Smooth muscle cell (in vitro differentiated cells): ENCODE data around the gene UBR3. TPM values are rescaled to one million over a fixed set of nuclear protein-coding genes. Genes with fewer than 3 reads are reported as not detected.

Experiments
- DNase-seq: peaks from one replicate; lab custom pipeline; 2025; ENCODE audit not compliant: unreplicated experiment; lab: John Stamatoyannopoulos, UW
- H2AFZ ChIP-seq: fragments of 200-600 bp; sonication (generic); 2 replicates; pipeline ENCODE4 v1.6.0; 2016; ENCODE audit warnings: antibody characterized with exemption, low read depth, mild to moderate bottlenecking
- H3F3A ChIP-seq: fragments of 200-600 bp; sonication (generic); 2 replicates; pipeline ENCODE4 v1.6.0; 2017; ENCODE audit warnings: antibody characterized with exemption, low read depth
- H3K27ac ChIP-seq: fragments of 200-600 bp; sonication (generic); 2 replicates; pipeline ENCODE4 v1.5.1; 2016; ENCODE audit warnings: low read depth, mild to moderate bottlenecking
- H3K27me3 ChIP-seq: fragments of 200-600 bp; sonication (generic); 2 replicates; pipeline ENCODE4 v1.6.1; 2016; ENCODE audit warnings: low read depth, mild to moderate bottlenecking
- H3K36me3 ChIP-seq: fragments of 200-600 bp; sonication (generic); 2 replicates; pipeline ENCODE4 v1.5.1; 2016; ENCODE audit warnings: low read depth
- H3K4me1 ChIP-seq: fragments of 200-600 bp; sonication (generic); 2 replicates; pipeline ENCODE4 v1.5.1; 2016; ENCODE audit warnings: low read depth
- H3K4me2 ChIP-seq: fragments of 200-600 bp; sonication (generic); 2 replicates; pipeline ENCODE4 v1.6.0; 2016; ENCODE audit warnings: mild to moderate bottlenecking
- H3K4me3 ChIP-seq: fragments of 200-600 bp; sonication (generic); 2 replicates; pipeline ENCODE4 v1.5.1; 2016; ENCODE audit warnings: mild to moderate bottlenecking
- H3K79me2 ChIP-seq: fragments of 200-600 bp; sonication (generic); 2 replicates; pipeline ENCODE4 v1.6.0; 2016; ENCODE audit warnings: low read depth, mild to moderate bottlenecking
- H3K9ac ChIP-seq: fragments of 200-600 bp; sonication (generic); 2 replicates; pipeline ENCODE4 v1.6.0; 2016; ENCODE audit warnings: low read depth
- H3K9me3 ChIP-seq: fragments of 200-600 bp; sonication (generic); replicated peaks from 2 replicates; pipeline ENCODE4 v1.5.1; 2016; ENCODE audit warnings: low read depth
- H4K20me1 ChIP-seq: fragments of 200-600 bp; sonication (generic); 2 replicates; pipeline ENCODE4 v1.6.0; 2016; ENCODE audit warnings: low read depth
- WGBS: methylation state at CpG from one replicate; pipeline ENCODE4 v1.1.7; 2016; ENCODE audit warnings: low lambda C conversion rate; 5-methylcytosine and 5-hydroxymethylcytosine counted together
- polyA plus RNA-seq: library from polyadenylated mRNA; unstranded; fragments of >200 nt; fragmentation: Nextera tagmentation; extraction: Ambion mirVana; gene quantifications from 2 replicates; pipeline ENCODE4 v1.2.1, GENCODE V29; 2016
- total RNA-seq: library from RNA; depleted of rRNA; stranded (reverse); fragments of >200 nt; gene quantifications from 2 replicates; pipeline ENCODE4 v1.2.3, GENCODE V29; 2014
- TF ChIP-seq, protein P1 (sequence below): fragments of 200-600 bp; sonication (generic); IDR thresholded peaks from 2 replicates; pipeline ENCODE4 v1.5.1; 2017; ENCODE audit warnings: borderline replicate concordance, mild to moderate bottlenecking, antibody characterized with exemption; ENCODE audit not compliant: insufficient read depth, poor library complexity, severe bottlenecking

UBR3 gene
- total and polyA plus RNA-seq, 2 experiments from 2014 or later: 7.0 to 35.1 TPM

DNA sequence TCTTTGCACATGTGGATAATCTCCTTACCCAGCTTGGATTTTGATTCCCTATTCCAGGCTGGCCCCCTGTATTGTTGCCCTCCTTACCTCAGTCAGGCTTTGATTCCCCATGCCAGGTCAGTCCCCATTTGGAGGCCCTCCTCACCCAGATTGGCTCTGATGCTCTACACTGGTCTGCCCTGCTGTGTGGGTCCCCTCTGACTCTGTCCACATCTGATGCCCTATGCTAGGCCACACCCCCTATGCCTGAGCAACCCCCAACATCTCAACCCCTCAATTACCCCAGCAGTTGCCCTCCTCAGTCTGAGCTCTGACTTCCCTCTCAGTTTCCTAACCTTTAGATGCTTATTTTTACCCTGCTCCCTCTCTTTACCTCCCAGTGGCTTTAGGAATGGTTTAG is 89.4 kb downstream of the UBR3 start:
- Histone ChIP-seq H3K4me3 (no peak overlapping the region), H3F3A (no peaks in the 10 kb centered on the region), H2AFZ (no peak overlapping the region), H3K4me2 (no peak overlapping the region), H3K79me2 (no peaks in the 10 kb centered on the region), H3K9me3 (no peaks in the 10 kb centered on the region), H3K27me3 (no peaks in the 10 kb centered on the region), H3K9ac (no peak overlapping the region), H3K36me3 (no peaks in the 10 kb centered on the region), H3K27ac (no peak overlapping the region), H3K4me1 (no peaks in the 10 kb centered on the region), H4K20me1 (peaks cover 3% of the 10 kb centered on the region)
- TF ChIP-seq, protein P1, sequence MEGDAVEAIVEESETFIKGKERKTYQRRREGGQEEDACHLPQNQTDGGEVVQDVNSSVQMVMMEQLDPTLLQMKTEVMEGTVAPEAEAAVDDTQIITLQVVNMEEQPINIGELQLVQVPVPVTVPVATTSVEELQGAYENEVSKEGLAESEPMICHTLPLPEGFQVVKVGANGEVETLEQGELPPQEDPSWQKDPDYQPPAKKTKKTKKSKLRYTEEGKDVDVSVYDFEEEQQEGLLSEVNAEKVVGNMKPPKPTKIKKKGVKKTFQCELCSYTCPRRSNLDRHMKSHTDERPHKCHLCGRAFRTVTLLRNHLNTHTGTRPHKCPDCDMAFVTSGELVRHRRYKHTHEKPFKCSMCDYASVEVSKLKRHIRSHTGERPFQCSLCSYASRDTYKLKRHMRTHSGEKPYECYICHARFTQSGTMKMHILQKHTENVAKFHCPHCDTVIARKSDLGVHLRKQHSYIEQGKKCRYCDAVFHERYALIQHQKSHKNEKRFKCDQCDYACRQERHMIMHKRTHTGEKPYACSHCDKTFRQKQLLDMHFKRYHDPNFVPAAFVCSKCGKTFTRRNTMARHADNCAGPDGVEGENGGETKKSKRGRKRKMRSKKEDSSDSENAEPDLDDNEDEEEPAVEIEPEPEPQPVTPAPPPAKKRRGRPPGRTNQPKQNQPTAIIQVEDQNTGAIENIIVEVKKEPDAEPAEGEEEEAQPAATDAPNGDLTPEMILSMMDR: no peak
- DNase-seq: no peak

- DNase-seq: no peak
These were observed 96.7 kb downstream of the UBR3 start for GRCh38 chr2:169923977-169924376.

DNA sequence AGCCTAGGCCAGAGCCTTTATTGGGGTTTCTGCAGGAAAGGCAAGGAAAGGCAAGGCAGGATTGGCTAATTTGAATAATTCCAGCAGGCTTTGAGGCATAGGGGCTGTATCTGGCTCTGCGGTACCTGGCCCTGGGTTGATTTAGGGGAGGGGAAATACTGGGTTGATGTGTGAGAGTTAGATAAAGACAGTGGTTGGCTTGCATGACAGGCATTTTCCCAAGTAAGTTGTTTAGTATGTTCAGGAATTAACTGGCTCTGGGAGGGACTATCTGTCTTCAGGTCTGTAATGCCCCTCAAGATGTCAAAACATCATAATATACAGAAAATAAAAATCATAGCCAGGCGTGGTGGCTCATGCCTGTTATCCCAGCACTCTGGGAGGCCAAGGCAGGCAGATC is 98.7 kb downstream of the UBR3 start:
- no peak overlapping the region for H3K4me2 ChIP-seq
- no peaks in the 10 kb centered on the region for H3K79me2 ChIP-seq
- H2AFZ ChIP-seq: no peak overlapping the region
- H3K4me3 ChIP-seq: no peak overlapping the region
- H3K27me3 ChIP-seq: no peaks in the 10 kb centered on the region
- no peaks in the 10 kb centered on the region for H3K9me3 ChIP-seq
- H3K9ac ChIP-seq: no peak overlapping the region
- WGBS: 93% methylated on average over 2 of the region's 2 CpGs
- peaks cover 2% of the 10 kb centered on the region for H3K36me3 ChIP-seq
- H3K27ac ChIP-seq: no peak overlapping the region
- H3F3A ChIP-seq: no peaks in the 10 kb centered on the region
- H3K4me1 ChIP-seq: no peaks in the 10 kb centered on the region
- no peaks in the 10 kb centered on the region for H4K20me1 ChIP-seq
- no peak for DNase-seq
- TF ChIP-seq, protein P1: no peak

More at GRCh38 chr2:169923977-169924376, 96.7 kb downstream of the UBR3 start:
- no peaks in the 10 kb centered on the region for H3F3A ChIP-seq
- no peak overlapping the region for H3K4me2 ChIP-seq
- H3K9me3 ChIP-seq: no peaks in the 10 kb centered on the region
- no peak overlapping the region for H3K27ac ChIP-seq
- no peak overlapping the region for H3K4me3 ChIP-seq
- no peaks in the 10 kb centered on the region for H3K79me2 ChIP-seq
- no peaks in the 10 kb centered on the region for H3K27me3 ChIP-seq
- no peak overlapping the region for H2AFZ ChIP-seq
- TF ChIP-seq, protein P1: no peak
- peaks cover 2% of the 10 kb centered on the region for H3K36me3 ChIP-seq
- H3K4me1 ChIP-seq: no peaks in the 10 kb centered on the region
- no peak overlapping the region for H3K9ac ChIP-seq
- no peaks in the 10 kb centered on the region for H4K20me1 ChIP-seq

DNA sequence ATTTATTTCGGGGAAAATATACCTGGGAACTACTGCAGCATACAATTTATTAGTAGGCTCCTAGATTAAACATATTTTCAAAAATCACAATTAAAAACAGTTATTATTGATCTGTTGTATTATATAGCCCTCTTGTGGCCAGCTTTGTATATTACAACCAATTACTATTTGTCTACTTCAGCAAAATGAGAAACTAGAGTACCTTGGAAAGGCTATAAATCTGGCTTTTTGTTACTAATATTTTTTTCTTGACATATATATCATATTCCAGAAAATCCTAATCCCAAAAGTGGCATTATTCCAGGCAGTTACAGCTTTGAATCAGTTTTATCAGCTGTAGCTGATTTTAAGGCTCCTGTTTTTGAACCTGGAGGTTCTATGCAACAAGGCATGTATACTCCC is 101.2 kb downstream of the UBR3 start:
- 38% methylated on average over 1 of the region's 1 CpG for WGBS
- TF ChIP-seq, protein P1: peak; percentile 69
- Histone ChIP-seq H3K27me3 (no peaks in the 10 kb centered on the region), H3K4me2 (no peak overlapping the region), H3F3A (no peaks in the 10 kb centered on the region), H3K9ac (no peak overlapping the region), H3K79me2 (no peaks in the 10 kb centered on the region), H3K4me3 (no peak overlapping the region), H3K9me3 (no peaks in the 10 kb centered on the region), H4K20me1 (no peaks in the 10 kb centered on the region), H3K27ac (no peak overlapping the region), H2AFZ (no peak overlapping the region), H3K4me1 (no peaks in the 10 kb centered on the region), H3K36me3 (peaks cover 2% of the 10 kb centered on the region)
- DNase-seq: no peak
